ENCODE measurements around the gene OIP5. TPM values are rescaled to one million over a fixed set of nuclear protein-coding genes. Genes with fewer than 3 reads are reported as not detected.
A peak's percentile ranks its signal among the peaks of the same experiment; 100 is the strongest.

Gene OIP5
- total RNA-seq, 6 donors from 2014 or later: 0.46 to 1.1 (median 1.1) TPM; not detected in 3

- DNase-seq: no peak
- H3K4me3 ChIP-seq: no peak overlapping the region
- no peak overlapping the region for H3K27ac ChIP-seq
- H3K4me1 ChIP-seq: peaks cover 20 to 41% (median 27%) of the 10 kb centered on the region in 4 donors
- ATAC-seq (ENCODE audit: low FRiP score in 2 of 2): no peak
- WGBS, 2 donors: 60 to 66% methylated on average over 2 of the region's 2 CpGs
- H3K27me3 ChIP-seq: no peaks in the 10 kb centered on the region
- TF ChIP-seq POLR2AphosphoS5 (IDR thresholded peaks at IDR 0.05) (no peak), EP300 (IDR thresholded peaks at IDR 0.05) (no peak), POLR2A (IDR thresholded peaks at IDR 0.05) (no peak)
- TF ChIP-seq, protein P1, sequence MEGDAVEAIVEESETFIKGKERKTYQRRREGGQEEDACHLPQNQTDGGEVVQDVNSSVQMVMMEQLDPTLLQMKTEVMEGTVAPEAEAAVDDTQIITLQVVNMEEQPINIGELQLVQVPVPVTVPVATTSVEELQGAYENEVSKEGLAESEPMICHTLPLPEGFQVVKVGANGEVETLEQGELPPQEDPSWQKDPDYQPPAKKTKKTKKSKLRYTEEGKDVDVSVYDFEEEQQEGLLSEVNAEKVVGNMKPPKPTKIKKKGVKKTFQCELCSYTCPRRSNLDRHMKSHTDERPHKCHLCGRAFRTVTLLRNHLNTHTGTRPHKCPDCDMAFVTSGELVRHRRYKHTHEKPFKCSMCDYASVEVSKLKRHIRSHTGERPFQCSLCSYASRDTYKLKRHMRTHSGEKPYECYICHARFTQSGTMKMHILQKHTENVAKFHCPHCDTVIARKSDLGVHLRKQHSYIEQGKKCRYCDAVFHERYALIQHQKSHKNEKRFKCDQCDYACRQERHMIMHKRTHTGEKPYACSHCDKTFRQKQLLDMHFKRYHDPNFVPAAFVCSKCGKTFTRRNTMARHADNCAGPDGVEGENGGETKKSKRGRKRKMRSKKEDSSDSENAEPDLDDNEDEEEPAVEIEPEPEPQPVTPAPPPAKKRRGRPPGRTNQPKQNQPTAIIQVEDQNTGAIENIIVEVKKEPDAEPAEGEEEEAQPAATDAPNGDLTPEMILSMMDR (IDR thresholded peaks at IDR 0.05): no peak
- H3K36me3 ChIP-seq: peaks cover 9 to 71% (median 22%) of the 10 kb centered on the region in 4 donors
- no peaks in the 10 kb centered on the region for H3K9me3 ChIP-seq
Observed at GRCh38 chr15:41289953-41290352, 42.4 kb downstream of the OIP5 start.

DNA sequence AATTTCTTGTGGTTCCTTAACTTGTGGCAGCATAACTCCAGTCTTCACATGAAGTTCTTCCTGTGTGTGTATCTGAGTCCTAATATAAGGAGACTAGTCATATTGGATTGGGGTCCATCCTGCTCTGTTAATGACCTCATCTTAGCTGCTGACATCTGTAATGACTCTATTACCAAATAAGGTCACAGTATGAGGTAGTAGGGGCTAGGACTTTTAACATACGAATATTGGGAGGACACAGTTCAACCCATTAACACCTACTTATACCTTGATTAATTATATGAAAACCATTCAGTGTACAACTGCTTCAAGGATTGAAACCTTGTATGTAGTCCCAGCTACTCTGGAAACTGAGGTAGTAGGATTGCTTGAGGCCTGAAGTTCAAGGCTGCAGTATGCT is 43.9 kb downstream of the OIP5 start:
- DNase-seq: no peak
- peaks cover 9 to 59% (median 20%) of the 10 kb centered on the region in 4 donors for H3K36me3 ChIP-seq
- TF ChIP-seq EP300 (IDR thresholded peaks at IDR 0.05): no peak
- TF ChIP-seq POLR2A (IDR thresholded peaks at IDR 0.05): no peak
- TF ChIP-seq, protein P1 (IDR thresholded peaks at IDR 0.05): no peak
- TF ChIP-seq POLR2AphosphoS5 (IDR thresholded peaks at IDR 0.05): no peak
- H3K4me3 ChIP-seq: no peak overlapping the region
- no peak overlapping the region for H3K27ac ChIP-seq
- WGBS, 2 donors: 90 to 100% methylated on average over 1 of the region's 1 CpG
- no peaks in the 10 kb centered on the region for H3K27me3 ChIP-seq
- no peak for ATAC-seq (ENCODE audit: low FRiP score in 2 of 2)
- H3K9me3 ChIP-seq: no peaks in the 10 kb centered on the region
- peaks cover 21 to 44% (median 29%) of the 10 kb centered on the region in 4 donors for H3K4me1 ChIP-seq

- H3K36me3 ChIP-seq: peaks cover 9 to 52% (median 20%) of the 10 kb centered on the region in 4 donors
- no peak for TF ChIP-seq POLR2AphosphoS5 (IDR thresholded peaks at IDR 0.05)
- TF ChIP-seq, protein P1 (IDR thresholded peaks at IDR 0.05): no peak
- H3K4me1 ChIP-seq: peaks cover 24 to 49% (median 33%) of the 10 kb centered on the region in 4 donors
- 95 to 98% methylated on average over 6 of the region's 6 CpGs for WGBS, 2 donors
- no peak overlapping the region for H3K27ac ChIP-seq
- H3K4me3 ChIP-seq: no peak overlapping the region
- no peaks in the 10 kb centered on the region for H3K9me3 ChIP-seq
- no peak for ATAC-seq (ENCODE audit: low FRiP score in 2 of 2)
- no peak for DNase-seq
- no peaks in the 10 kb centered on the region for H3K27me3 ChIP-seq
Observed at GRCh38 chr15:41286665-41287333, 45.6 kb downstream of the OIP5 start.

DNA sequence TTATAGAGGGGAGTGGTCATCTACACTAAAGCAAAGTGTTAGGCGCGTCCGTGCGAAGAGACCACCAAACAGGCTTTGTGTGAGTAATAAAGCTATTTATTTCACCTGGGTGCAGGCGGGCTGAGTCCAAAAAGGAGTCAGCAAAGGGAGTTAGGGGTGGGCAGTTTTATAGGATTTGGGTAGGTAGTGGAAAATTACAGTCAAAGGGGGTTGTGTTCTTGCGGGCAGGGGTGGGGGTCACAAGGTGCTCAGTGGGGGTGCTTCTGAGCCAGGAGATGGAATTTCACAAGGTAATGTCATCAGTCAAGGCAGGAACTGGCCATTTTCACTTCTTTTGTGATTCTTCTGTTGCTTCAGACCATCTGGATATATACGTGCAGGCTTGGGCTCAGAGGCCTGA is 47.1 kb downstream of the OIP5 start:
- Histone ChIP-seq H3K36me3 (peaks cover 11 to 43% (median 20%) of the 10 kb centered on the region in 4 donors), H3K27me3 (no peaks in the 10 kb centered on the region), H3K27ac (peak overlapping the region; percentile 79 to 98 (median 92)), H3K4me1 (peaks cover 24 to 45% (median 33%) of the 10 kb centered on the region in 4 donors), H3K9me3 (no peaks in the 10 kb centered on the region), H3K4me3 (peak overlapping the region in 3 of 4 donors; percentile 71 to 99 (median 80))
- no peak for TF ChIP-seq POLR2AphosphoS5 (IDR thresholded peaks at IDR 0.05)
- TF ChIP-seq, protein P1 (IDR thresholded peaks at IDR 0.05): no peak
- no peak for TF ChIP-seq EP300 (IDR thresholded peaks at IDR 0.05)
- TF ChIP-seq POLR2A (IDR thresholded peaks at IDR 0.05): no peak
- DNase-seq: no peak
- WGBS, 2 donors: 47 to 60% methylated on average over 7 of the region's 7 CpGs
- ATAC-seq (ENCODE audit: low FRiP score in 2 of 2): no peak

All from upper lobe of left lung (tissue), 6 donors.